GM23338 (cell line): ENCODE data around the gene IBA57. TPM values are rescaled to one million over a fixed set of nuclear protein-coding genes. Genes with fewer than 3 reads are reported as not detected.
"Not testable (repeated sequence)": the region's sequence is repeated elsewhere in the genome, so short reads cannot be mapped to it uniquely, and the experiment has no call there.

ENCODE experiments used
- ATAC-seq: fragments of 200-7000 bp; cut with Tn5 transposase; 3 replicates; pipeline ENCODE4 v1.9.1; 2020
- DNase-seq: peaks from one replicate; pipeline ENCODE4 v3.0.0-alpha.2; 2015; ENCODE audit warnings: low spot score
- H2AFZ ChIP-seq: fragments of 200-600 bp; sonication (generic); 2 replicates; pipeline ENCODE4 v1.8.0; 2016; ENCODE audit warnings: antibody characterized with exemption, mild to moderate bottlenecking, moderate library complexity
- H3F3A ChIP-seq: fragments of 200-600 bp; sonication (generic); replicated peaks from 2 replicates; pipeline ENCODE4 v1.8.0; 2017; ENCODE audit warnings: antibody characterized with exemption, mixed run types, low read depth
- H3K27ac ChIP-seq: fragments of 200-600 bp; sonication (generic); 2 replicates; pipeline ENCODE4 v1.6.1; 2016; ENCODE audit warnings: low read depth
- H3K27me3 ChIP-seq: fragments of 200-600 bp; sonication (generic); 2 replicates; pipeline ENCODE4 v1.8.0; 2016; ENCODE audit warnings: mild to moderate bottlenecking, mixed run types, moderate library complexity; ENCODE audit not compliant: insufficient read depth
- H3K36me3 ChIP-seq: fragments of 200-600 bp; sonication (generic); 2 replicates; pipeline ENCODE4 v1.8.0; 2016; ENCODE audit warnings: mild to moderate bottlenecking; ENCODE audit not compliant: insufficient read depth
- H3K4me1 ChIP-seq: fragments of 200-600 bp; sonication (generic); 2 replicates; pipeline ENCODE4 v1.8.0; 2016; ENCODE audit warnings: mild to moderate bottlenecking, moderate library complexity; ENCODE audit not compliant: insufficient read depth
- H3K4me2 ChIP-seq: fragments of 200-600 bp; sonication (generic); 2 replicates; pipeline ENCODE4 v1.7.1; 2017; ENCODE audit warnings: mixed run types
- H3K4me3 ChIP-seq: fragments of 200-600 bp; sonication (generic); 2 replicates; pipeline ENCODE4 v1.6.1; 2016; ENCODE audit warnings: mixed run types
- H3K79me2 ChIP-seq: fragments of 200-600 bp; sonication (generic); replicated peaks from 2 replicates; pipeline ENCODE4 v1.8.0; 2017; ENCODE audit warnings: mild to moderate bottlenecking; ENCODE audit not compliant: insufficient read depth
- H3K9me2 ChIP-seq: fragments of 200-600 bp; sonication (generic); 2 replicates; pipeline ENCODE4 v1.8.0; 2017; ENCODE audit not compliant: insufficient read depth
- H4K20me1 ChIP-seq: fragments of 200-600 bp; sonication (generic); replicated peaks from 2 replicates; pipeline ENCODE4 v1.8.0; 2017; ENCODE audit warnings: mild to moderate bottlenecking; ENCODE audit not compliant: insufficient read depth
- H3K27ac Mint-ChIP-seq: 2 replicates; pipeline ENCODE4 v1.8.0; 2020; ENCODE audit warnings: inconsistent platforms, mild to moderate bottlenecking, moderate library complexity, mixed read lengths
- H3K27me3 Mint-ChIP-seq: 3 replicates; pipeline ENCODE4 v1.8.0; 2022; ENCODE audit warnings: low read depth, mild to moderate bottlenecking, moderate library complexity, mixed read lengths, inconsistent platforms; ENCODE audit not compliant: insufficient read depth, poor library complexity
- H3K36me3 Mint-ChIP-seq: 3 replicates; pipeline ENCODE4 v1.8.0; 2021; ENCODE audit warnings: low read depth, mild to moderate bottlenecking, inconsistent platforms, moderate library complexity, mixed read lengths
- H3K4me1 Mint-ChIP-seq: 3 replicates; pipeline ENCODE4 v1.8.0; 2020; ENCODE audit warnings: mild to moderate bottlenecking, inconsistent platforms, mixed read lengths
- H3K4me3 Mint-ChIP-seq: 3 replicates; pipeline ENCODE4 v1.8.0; 2021; ENCODE audit warnings: moderate library complexity, mild to moderate bottlenecking, inconsistent platforms, mixed read lengths
- H3K9me3 Mint-ChIP-seq: 3 replicates; pipeline ENCODE4 v1.8.0; 2020; ENCODE audit warnings: moderate library complexity, mild to moderate bottlenecking, inconsistent platforms, mixed read lengths
- CREB1 ChIP-seq: fragments of 250-450 bp; sonication (Bioruptor Pico); IDR thresholded peaks from 2 replicates; pipeline ENCODE4 v1.5.0; 2020; ENCODE audit warnings: low read depth, mild to moderate bottlenecking, moderate library complexity
- CTCF ChIP-seq, 2 experiments: fragments of 200-600 bp in 1 of 2; sonication (generic) in 1 of 2; conservative IDR thresholded peaks; 2 replicates each; pipeline versions ENCODE4 v1.5.1 to v1.6.1; 2016 to 2017; ENCODE audit warnings: antibody characterized with exemption in 2 of 2, low read depth in 2 of 2, mild to moderate bottlenecking in 2 of 2, moderate library complexity in 1 of 2
- STAT1 ChIP-seq: IDR thresholded peaks from one replicate; pipeline ENCODE4 v1.6.1; 2016; ENCODE audit warnings: antibody characterized with exemption; ENCODE audit not compliant: unreplicated experiment
- ZNF114 ChIP-seq: fragments of 250-450 bp; sonication (Bioruptor Pico); IDR thresholded peaks from 2 replicates; pipeline ENCODE4 v1.5.0; 2020; ENCODE audit warnings: mild to moderate bottlenecking, moderate library complexity
- polyA plus RNA-seq: library from polyadenylated mRNA; unstranded; fragments of >200 nt; fragmentation: Nextera tagmentation; extraction: Ambion mirVana; gene quantifications from 2 replicates; pipeline ENCODE4 v1.2.1, GENCODE V29; 2016
- total RNA-seq: library from RNA; depleted of rRNA; stranded (reverse); fragments of >200 nt; shearing (Covaris generic); gene quantifications from 2 replicates; pipeline ENCODE4 v1.2.3, GENCODE V29; 2014

The IBA57 gene
- total and polyA plus RNA-seq, 2 experiments from 2014 or later: 1.1 to 10.3 TPM

- not testable (repeated sequence) for H3K36me3 ChIP-seq, H3K4me1 ChIP-seq, H3F3A ChIP-seq, H3K36me3 Mint-ChIP-seq, H3K4me3 ChIP-seq, H3K9me2 ChIP-seq, H3K27ac Mint-ChIP-seq, H4K20me1 ChIP-seq, H3K79me2 ChIP-seq, H3K27me3 Mint-ChIP-seq, H3K9me3 Mint-ChIP-seq, H3K27me3 ChIP-seq, H3K4me2 ChIP-seq, H2AFZ ChIP-seq, H3K4me1 Mint-ChIP-seq, H3K4me3 Mint-ChIP-seq, H3K27ac ChIP-seq
- DNase-seq: peak; percentile 39
- ATAC-seq: peak; percentile 73
Observed at GRCh38 chr1:228173528-228174481, 8.2 kb downstream of the IBA57 start.

- TF ChIP-seq STAT1 (no peak), CREB1 (no peak), ZNF114 (CRISPR knock-in tag) (no peak), CTCF (conservative IDR thresholded peaks at IDR 0.05; ENCODE audit: low read depth in 2 of 2) (no peak)
- H3K9me2 ChIP-seq: no peaks in the 10 kb centered on the region
- H2AFZ ChIP-seq: no peak overlapping the region
- DNase-seq: peak; percentile 74
- no peak overlapping the region for H3K27ac Mint-ChIP-seq
- no peaks in the 10 kb centered on the region for H3K4me1 ChIP-seq
- H3K4me3 Mint-ChIP-seq: no peak overlapping the region
- no peaks in the 10 kb centered on the region for H3K27me3 ChIP-seq
- no peaks in the 10 kb centered on the region for H3K36me3 ChIP-seq
- H3K27ac ChIP-seq: no peak overlapping the region
- ATAC-seq: peak; percentile 89
- peaks cover 4% of the 10 kb centered on the region; the same call in 1 of the 2 replicates for H3F3A ChIP-seq
- peaks cover 2% of the 10 kb centered on the region; the same call in 1 of the 3 replicates for H3K36me3 Mint-ChIP-seq
- H3K4me2 ChIP-seq: peak overlapping the region; percentile 48; the same call in 1 of the 2 replicates
- peaks cover 3% of the 10 kb centered on the region; the same call in 1 of the 2 replicates for H3K79me2 ChIP-seq
- no peaks in the 10 kb centered on the region; the same call in 1 of the 2 replicates for H4K20me1 ChIP-seq
- peak overlapping the region; percentile 32; the same call in 1 of the 2 replicates for H3K4me3 ChIP-seq
- no peaks in the 10 kb centered on the region; the same call in 2 of the 3 replicates for H3K4me1 Mint-ChIP-seq
- no peaks in the 10 kb centered on the region; the same call in 2 of the 3 replicates for H3K9me3 Mint-ChIP-seq
- peaks cover 2% of the 10 kb centered on the region for H3K27me3 Mint-ChIP-seq
Observed at GRCh38 chr1:228174482-228175315, 9.1 kb downstream of the IBA57 start.
